DMS 273 treated with DMSO at 0.1 percent for 48 hours (cell line): ENCODE results near the gene DDX39B.

Source experiments
- DNase-seq: peaks from one replicate; lab custom pipeline; 2025; lab: John Stamatoyannopoulos, UW

DDX39B gene

DNA sequence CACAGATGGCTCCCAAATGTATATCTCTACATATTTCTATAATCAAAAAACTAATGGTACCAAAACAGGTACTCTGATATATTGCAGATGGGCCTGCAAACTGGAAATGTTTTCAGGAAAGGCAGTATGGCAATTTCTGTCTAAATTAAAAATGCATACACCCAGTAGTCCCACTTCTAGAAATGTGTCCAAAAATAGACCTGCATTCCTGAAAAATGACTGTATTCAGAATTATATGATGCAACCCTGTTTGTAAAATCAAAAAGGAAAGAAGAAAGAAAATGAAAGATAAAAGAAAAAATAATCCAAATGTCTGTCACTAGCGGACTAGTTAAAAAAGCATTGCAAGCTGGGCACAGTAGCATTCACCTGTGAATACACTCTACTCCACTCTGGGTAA lies 56.7 kb downstream of the DDX39B start:
- DNase-seq, result no peak

DNA sequence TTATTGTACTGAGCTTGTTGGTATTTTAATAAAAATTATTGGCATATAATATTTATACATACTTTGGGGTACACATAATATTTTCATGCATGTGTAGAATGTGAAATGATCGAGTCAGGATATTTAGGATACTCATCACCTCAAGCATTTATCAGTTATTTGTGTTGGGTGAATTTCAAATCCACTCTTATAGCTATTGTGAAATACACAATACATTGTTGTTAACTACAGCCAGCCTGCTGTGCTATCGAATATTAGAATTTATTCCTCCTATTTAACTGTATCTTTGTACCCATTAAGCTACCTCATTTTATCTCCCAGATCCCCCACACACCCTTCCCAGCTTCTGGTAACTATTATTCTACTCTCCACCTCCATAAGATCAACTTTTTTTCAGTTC lies 58.4 kb downstream of the DDX39B start:
- DNase-seq, result no peak

DNA sequence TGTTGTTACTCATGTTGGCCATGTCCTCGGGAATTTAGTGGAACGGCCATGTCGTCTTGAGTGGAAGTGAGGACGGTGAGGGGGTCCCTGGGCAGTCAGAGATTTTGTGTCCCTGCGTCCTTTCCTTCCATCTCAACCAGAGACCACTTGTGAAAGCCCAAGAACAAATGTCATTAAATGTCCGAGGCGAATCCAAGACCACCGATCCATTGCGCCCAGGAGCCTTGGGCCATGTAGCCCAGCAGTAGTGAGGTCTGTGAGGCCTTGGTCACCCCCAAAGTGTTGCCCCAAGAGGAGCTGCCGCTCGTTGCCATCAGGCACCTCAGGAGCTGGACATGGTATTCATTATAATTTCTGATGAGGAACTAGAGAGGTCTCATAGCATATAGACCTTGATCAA lies 61.2 kb downstream of the DDX39B start:
- no peak for DNase-seq
